NOMO-1 treated with DMSO at 0.1 percent for 48 hours (cell line): ENCODE measurements around the gene AP4B1.
"Not testable (repeated sequence)": the region's sequence is repeated elsewhere in the genome, so short reads cannot be mapped to it uniquely, and the experiment has no call there.

Experiments
- DNase-seq: peaks from one replicate; lab custom pipeline; 2025; ENCODE audit not compliant: unreplicated experiment; lab: John Stamatoyannopoulos, UW

The AP4B1 gene

DNA sequence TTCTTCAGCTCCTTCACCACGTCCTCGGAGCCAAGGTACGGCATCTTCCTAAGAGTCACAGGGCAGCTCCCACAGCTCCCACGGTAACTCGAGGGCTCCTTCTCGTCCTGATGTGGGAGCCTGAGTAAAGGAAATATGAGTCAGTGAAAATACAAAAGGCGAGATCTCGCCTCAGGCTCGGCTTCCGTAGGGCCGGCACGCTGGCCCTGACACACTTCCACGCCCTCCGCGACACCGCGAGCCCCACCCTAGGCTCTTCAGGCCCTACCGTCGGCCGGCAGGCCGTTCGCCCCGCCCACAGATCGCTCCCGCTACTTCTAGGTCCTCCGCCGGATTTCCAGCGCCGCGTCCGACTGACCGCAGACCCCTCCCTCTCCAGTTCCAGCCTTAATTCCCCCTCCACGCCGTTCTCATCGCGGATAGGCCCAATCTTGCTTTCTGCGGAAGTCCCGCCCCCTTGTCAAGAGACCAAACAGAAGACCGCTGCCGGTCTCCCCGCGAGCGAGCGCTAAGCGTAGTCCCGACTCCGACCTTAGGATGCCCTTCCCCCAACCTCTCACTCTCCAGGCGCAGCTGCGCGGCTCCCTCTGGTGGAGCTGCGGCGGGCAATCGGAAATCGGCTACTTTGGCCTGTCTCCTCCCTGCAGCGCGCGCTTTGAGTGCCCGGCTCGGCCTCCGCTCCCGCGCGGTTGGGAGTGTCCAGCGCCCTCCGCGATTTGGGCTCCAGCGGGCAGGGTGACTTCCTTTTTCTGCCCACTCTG lies at the start of gene AP4B1, which contains the start of gene DCLRE1B:
Gene AP4B1, minus strand, starts transcription at position 126 of the 761 bp plus-strand sequence. Its CDS starts 82 bp downstream, at position 44.
Gene DCLRE1B, plus strand, starts transcription at position 653 of the 761 bp plus-strand sequence. CDS start 261 bp downstream, outside the sequence.
- DNase-seq = peak; percentile 100

DNA sequence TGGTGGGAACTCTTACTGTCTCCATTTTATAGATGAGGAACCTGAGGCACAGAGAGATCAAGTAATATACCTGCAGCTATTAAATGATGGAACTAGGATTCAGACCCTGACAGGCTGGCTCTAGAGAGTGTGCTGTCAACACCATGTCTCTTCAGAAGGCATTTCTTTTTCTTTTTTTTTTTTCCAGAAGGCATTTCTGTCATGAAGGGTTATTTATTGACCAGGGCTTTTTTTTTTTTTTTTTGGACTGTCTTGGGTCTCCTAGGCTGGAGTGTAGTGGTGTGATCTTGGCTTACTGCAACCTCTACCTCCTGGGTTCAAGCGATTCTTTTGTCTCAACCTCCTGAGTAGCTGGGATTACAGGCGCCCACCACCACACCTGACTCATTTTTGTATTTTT lies 47.1 kb upstream of the AP4B1 start:
- no peak for DNase-seq

DNA sequence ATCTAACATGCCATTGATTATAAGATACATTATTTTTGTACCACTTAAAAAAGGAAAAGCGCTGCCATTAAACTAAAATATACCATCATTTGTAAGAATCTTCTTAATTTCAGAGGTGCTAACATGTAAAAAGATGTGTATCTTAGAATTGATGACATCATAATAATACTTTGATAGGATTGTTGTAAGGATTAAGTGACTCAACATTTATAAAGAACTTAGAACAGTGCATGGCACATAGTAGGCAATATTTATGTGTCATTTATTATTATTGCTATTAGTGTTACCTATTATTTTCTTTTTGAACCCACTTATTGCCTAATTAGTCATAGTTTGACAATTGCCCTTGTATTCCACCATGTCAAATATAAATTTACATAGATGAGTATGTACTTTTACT lies 46.3 kb upstream of the AP4B1 start:
- DNase-seq = no peak

DNA sequence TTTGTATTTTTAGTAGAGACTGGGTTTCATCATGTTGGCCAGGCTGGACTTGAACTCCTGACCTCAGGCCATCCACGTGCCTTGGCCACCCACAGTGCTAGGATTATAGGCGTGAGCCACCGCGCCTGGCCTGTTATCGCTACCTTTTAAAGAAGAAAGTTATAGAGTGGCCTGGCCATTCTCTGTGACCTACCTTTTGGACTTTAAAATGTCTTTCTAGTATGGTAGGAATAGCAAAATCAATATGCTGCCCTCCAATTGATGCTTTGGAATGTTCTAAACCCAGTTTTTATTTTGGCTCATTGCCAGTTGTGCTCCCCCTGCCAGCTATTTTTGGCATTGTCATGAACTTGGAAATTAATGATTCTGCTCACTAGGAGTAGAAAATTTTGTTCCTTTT lies 44.4 kb upstream of the AP4B1 start:
- no peak for DNase-seq

DNA sequence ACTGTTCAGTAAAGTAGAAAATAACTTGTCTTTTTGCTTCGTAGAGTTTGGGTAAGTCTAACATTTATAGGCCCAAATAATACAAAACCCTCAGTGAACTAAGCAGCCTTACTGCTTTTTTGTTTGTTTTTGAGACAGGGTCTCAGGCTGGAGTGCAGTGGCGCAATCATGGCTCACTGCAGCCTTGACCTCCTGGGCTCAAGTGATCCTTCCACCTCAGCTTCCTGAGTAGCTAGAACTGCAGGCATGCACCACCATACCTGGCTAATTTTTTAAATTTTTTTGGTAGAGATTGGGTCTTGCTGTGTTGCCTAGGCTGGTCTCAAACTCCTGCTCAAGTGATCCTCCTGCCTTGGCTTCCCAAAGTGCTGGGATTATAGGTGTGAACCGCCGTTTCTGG lies 43.6 kb upstream of the AP4B1 start:
- DNase-seq = not testable (repeated sequence)

DNA sequence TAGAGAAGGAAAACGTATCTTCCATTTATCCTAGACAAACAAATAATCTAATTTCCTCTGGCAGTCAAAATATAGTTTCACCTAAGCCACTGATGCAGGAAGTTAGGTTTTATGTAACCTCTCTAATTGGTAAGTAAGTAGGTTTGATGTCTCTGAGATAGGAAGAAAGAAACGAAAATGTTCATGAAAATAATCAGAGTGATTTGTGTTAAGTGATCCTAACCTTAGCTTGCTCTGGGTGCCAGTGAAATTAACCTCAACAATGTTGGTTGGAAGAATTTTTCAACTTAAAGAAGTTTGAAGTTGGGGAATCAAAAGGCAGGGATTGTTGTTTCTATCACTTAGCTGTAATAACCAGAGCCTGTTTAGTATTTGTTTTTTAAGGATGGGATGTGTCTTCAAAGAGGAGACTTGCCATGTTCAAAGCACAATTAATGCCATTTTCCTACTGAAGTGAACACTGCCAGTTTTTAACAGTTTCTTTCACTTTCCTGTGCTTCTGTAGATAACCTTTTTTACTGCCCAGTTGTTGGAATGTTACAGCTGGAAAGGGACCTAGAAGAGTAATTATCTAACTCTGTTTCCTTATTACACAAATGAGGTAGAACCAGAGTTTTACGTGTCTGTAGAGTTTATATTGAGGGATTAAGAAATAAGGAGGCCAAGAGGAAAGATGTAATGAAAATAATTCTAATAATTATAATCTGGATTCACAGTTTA lies 42.9 kb upstream of the AP4B1 start:
- no peak for DNase-seq

DNA sequence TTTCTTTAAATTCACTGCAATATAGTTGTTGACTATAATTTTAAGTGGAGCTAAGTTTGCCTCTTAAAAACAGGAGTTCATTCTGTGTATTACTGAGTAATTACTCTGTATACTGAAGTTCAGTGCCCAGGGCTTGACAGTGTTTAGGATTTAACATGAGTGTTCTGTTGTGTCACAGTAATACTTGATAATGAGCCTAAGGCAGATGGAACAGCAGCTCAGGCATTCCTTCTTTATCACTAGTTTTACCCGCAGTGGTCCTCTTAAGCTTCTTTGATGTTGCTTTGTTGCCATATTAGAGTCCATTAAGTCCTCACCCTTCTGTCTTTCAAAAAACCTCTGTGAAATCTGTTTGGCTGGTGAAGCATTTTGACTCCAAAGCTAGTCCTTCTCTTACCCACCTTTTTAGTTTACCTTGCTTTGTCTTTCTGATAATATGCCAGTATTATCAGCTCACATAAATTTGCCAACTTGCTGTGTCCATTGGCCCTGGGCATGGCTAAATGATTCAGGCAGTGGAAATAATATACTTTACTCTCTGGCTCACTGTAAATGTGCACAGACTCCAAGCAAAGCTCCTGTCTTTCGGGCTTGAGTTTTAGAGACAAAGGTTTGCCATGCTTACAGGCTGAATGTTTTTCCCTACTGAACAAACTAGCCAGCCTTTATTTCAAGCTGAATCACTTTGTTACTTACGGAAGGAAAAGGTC lies 42.2 kb upstream of the AP4B1 start:
- no peak for DNase-seq

DNA sequence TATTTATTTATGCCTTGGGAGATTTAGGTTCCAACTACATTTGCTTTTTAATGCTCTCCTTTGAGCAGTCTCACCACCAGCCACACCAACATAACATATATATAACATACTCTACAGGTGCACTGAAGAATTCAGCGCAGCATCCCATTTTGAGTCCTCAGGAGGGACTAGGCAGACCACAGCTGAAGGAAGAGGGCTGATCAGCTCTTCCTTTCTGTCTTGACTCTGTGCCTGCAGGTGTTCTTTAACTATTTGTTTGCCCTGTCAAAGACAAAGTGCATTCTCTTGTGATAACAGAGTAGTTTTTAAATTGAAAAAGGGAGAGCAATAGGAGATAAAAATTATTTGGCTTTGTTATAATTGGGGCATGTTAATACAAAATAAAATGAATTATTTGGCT lies 41.5 kb upstream of the AP4B1 start:
- no peak for DNase-seq

DNA sequence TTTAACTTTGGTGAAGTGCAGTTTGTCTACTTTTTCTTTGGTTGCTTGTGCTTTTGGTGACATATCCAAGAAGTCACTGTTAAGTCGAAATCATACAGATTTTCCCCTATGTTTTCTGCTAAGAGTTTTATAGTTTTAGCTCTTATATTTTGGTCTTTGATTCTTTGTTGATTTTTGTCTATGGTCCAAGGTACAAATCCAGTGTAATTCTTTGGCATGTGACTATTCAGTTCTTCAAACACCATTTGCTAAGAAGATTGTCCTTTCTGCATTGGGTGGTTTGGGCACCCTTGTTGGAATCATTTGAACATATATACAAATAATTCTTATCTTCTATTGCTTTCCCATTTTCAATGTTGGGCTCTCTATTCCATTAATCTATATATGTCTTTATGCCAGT lies 40.7 kb upstream of the AP4B1 start:
- DNase-seq = no peak

DNA sequence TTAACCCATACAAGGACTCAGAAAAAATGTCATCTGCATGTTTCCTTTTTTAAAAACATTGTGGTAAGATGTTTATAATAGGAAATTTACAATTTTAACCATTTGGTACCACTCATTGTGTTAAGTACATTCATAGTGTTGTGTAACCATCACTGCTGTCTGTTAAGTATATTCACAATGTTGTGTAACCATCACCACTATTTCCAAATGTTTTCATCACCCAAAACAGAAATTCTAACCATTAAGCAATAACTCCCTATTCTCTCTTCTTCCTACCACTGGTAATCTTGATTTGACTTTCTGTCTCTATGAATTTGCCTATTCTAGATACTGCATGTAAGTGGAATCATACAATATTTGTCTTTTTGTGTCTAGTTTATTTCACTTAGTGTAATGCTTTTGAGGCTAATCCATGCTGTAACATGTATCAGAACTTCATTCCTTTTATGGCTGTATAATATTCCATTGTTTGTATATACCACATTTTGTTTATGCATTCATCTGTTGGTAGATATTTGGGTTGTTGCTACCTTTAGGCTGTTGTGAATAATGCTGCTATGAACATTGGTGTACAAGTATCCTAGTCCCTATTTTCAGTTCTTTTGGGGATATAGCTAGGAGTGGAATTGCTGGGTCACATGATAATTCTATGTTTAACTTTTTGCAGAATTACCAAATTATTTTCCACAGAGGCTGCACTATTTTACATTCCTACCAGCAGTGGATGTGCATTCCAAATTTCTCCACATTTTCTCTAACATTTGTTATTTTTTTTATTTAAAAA lies 38.6 kb upstream of the AP4B1 start:
- DNase-seq = peak; percentile 85

DNA sequence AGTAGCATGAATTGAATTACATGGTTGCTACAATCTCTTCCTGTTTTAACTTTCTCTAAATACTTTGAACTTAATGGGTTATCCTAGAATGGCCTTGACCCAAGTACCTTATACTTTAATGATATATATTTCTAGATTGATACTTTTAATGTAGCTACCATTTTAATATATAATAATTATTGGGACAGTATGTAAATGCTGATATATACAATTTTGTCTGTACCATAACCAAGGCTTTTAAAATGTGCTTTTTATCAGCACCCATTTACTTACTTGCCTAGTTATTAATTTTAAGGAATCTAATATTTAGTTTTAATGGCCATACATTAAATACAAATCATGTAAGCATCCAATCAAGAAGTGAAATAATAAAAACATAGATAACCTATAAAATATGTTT lies 37.9 kb upstream of the AP4B1 start:
- no peak for DNase-seq

DNA sequence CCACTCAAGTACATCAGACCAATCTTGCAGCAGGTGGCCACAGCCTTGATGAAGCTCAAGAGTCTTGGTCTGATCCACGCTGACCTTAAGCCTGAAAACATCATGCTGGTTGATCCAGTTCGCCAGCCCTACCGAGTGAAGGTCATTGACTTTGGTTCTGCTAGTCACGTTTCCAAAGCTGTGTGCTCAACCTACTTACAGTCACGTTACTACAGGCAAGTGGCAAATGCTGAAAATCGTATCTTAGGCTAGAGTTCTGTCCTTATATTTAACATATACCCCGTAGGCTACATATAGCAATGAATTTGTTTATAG lies 36.6 kb upstream of the AP4B1 start:
- DNase-seq = no peak

DNA sequence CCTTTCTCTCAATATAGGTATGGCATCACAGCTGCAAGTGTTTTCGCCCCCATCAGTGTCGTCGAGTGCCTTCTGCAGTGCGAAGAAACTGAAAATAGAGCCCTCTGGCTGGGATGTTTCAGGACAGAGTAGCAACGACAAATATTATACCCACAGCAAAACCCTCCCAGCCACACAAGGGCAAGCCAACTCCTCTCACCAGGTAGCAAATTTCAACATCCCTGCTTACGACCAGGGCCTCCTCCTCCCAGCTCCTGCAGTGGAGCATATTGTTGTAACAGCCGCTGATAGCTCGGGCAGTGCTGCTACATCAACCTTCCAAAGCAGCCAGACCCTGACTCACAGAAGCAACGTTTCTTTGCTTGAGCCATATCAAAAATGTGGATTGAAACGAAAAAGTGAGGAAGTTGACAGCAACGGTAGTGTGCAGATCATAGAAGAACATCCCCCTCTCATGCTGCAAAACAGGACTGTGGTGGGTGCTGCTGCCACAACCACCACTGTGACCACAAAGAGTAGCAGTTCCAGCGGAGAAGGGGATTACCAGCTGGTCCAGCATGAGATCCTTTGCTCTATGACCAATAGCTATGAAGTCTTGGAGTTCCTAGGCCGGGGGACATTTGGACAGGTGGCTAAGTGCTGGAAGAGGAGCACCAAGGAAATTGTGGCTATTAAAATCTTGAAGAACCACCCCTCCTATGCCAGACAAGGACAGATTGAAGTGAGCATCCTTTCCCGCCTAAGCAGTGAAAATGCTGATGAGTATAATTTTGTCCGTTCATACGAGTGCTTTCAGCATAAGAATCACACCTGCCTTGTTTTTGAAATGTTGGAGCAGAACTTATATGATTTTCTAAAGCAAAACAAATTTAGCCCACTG lies 36.0 kb upstream of the AP4B1 start:
- peak; percentile 55 for DNase-seq

DNA sequence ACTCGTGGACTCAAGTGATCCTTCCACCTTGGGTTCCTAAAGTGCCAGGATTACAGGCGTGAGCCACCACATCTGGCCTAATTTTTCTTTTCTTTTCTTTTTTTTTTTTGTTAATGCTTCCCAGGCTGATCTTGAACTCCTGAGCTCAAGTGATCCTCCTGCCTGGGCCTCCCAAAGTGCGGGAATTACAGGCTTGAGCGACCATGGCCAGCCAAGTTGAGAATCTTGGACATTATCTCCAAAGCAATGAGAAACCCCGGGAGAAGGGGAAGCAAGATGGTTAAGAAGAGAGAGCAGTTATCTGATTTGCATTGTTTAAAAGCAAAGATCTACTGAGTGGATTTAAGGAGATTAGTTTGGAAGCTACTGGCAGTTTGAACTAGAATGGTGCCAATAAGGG lies 33.6 kb upstream of the AP4B1 start:
- DNase-seq = no peak

DNA sequence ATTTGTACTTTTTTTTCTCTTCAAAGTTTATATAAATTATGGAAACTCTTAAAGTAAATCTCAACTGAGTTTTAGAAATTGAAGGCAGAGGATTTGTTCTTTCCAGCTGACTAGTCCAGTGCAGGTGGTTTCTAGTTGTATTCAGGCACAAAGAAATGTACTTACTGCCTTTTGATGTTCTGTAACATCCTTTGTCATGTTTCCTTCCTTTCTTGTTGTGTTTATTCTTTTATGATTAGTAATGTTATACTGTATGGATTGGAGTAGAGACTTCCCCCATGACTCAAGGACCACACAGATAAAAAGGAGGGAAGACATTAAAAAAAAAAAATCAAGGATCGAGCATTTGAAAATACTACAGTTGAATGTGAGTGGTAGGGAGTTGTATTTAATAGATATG lies 32.5 kb upstream of the AP4B1 start:
- no peak for DNase-seq

DNA sequence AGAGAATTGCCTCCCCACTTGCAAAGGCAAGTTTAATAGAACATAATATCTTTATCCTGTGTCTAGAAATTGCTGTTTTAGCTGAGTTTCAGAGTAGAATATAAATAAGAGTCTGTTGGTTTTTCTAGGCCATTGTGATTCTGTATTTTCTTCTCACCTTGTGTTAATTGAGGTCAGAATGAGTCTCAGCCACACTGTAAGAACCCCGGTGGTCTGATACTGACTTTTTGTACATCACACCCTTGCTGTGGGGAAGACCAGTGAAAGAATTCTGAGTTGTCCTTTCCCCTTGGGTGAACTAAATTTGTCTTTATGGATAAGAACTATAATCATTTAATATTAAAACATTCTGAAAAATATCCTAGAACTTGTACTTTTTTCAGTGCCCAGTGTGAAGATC lies 31.4 kb upstream of the AP4B1 start:
- DNase-seq = no peak

DNA sequence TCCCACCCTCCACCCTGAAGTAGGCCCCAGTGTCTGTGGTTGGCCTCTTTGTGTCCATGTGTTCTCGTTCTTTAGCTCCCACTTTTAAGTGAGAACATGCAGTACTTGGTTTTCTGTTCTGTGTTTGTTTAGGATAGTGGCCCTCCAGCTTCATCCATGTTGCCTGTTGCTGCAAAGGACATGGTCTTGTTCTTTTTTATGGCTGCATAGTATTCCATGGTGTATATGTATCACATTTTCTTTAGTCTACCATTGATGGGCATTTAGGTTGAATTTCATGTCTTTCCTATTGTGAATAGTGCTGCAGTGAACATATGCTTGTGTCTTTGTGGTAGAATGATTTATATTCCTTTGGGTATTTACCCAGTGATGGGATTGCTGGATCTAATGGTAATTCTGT lies 30.6 kb upstream of the AP4B1 start:
- no peak for DNase-seq

DNA sequence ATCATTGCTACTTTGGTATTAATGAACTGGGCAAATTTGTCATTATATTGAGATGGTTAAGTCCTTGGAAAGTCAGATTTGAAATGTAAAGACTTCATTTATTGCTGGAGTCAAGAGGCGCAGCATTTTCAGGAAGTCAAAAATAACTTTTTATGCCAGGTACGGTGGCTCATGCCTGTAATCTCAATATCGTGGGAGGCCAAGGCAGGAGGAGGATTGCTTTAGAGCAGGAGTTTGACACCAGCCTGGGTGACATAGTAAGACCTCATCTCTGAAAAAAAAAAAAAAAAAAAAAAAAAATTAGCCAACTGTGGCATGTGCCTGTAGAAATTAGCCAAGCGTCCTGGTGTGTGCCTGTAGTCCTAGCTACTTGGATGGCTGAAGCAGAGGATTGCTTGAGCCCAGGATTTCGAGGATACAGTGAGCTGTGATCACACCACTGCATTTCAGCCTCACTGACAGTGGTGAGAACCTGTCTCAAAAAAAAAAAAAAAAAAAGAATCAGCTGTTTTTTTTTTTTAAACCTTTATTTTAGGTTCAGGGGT lies 30.0 kb upstream of the AP4B1 start:
- no peak for DNase-seq

DNA sequence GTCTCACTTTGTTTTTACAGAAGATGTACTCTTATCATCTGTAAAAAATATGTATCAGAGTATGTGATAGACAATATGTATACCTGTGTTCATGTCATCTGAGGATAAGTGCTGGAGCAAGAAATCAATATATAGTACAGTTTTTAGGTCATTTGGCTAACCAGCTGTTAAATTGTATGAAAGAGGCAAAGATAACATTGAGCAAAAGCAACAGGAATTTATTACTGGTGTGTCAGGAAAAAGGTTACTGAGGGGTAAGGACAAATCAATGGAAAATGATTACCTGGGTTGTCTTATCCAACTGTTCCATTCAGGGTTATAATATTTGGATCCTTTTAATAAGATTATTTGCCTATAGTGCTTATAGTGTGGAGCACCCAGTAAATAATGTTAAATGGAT lies 29.4 kb upstream of the AP4B1 start:
- DNase-seq = no peak

DNA sequence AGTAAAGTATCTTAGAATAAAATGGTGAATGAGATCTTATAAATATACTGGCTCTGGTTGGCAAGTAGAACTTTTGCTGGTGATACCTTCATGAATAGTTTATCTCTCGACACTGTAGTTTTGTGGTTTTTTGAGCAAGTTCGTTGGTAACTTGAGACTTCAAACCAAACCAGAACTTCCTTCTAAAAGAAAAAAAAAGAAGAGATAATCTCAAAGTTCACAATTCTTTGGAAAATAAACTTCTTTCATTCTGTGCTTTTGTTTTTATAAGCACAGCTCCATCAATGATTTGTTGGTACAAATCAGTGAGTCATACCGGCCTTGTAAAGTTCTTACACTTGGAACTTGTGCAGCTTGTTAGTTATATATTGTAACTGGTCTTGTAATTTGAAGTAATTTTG lies 26.9 kb upstream of the AP4B1 start:
- DNase-seq = peak; percentile 45
